HG02798 (cell line): ENCODE results near the gene CFAP46.
"Not testable (repeated sequence)": the region's sequence is repeated elsewhere in the genome, so short reads cannot be mapped to it uniquely, and the experiment has no call there.

Experiments
- ATAC-seq: cut with Tn5 transposase; IDR thresholded peaks from one replicate; pipeline ENCODE4 v1.9.1; 2021; ENCODE audit warnings: mild to moderate bottlenecking; ENCODE audit not compliant: unreplicated experiment, poor library complexity

CFAP46 gene

DNA sequence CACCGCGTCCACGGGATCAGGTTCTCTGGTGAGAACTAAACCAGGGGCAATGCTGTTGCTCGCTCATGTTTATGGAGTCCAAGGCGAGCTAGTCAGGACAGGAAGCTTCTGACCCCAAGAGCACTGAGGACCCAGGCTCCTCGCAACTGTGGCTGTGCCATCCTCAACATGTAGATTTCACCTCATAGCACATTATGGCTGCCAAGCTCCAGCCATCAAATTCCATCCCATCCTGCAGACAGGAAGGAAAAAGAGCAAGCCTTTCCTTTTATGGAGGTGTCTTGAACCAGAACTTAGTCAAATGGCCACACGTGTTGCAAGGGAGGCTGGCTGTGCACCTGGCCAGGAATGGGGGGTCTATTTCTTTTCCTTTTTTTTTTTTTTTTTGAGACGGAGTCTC lies 140.3 kb downstream of the CFAP46 start:
- no peak for ATAC-seq

DNA sequence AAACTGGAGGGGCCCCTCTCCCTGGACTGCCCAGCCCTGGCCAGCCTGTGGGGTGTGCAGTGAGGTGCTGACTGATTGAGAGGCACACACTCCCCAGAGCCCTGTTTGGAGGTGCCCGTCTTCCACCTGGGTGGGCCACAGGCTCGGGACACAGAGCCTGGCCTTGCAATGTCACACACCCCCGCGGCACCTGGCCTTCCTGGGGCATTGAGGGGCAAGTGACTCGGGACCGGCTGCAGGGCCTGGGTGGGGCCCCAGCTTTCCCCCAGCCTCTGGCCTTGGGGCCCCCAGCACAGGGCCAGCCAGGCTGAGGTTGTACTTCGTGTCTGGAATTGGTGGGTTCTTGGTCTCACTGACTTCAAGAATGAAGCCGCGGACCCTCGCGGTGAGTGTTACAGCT lies 142.5 kb downstream of the CFAP46 start:
- ATAC-seq = no peak

DNA sequence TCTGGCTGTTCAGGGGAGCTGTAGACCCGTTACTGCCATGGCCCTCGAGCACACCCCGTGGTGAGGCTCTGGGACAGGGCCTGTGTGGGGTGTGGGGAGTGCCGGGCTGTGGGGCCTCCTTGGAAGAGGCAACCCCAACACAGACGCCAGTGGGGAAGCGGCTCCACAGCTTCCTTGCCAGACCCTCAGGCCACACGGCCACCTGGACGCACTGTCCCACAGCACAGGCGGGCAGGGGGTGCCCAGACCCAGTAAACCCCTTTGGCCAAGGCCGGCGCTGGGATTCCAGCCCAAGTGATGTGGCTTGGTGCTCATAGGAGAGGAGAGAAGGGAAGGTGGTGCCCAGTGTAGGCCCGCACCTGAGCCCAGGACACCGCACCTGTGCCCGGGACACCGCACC lies 143.5 kb downstream of the CFAP46 start:
- ATAC-seq = no peak

DNA sequence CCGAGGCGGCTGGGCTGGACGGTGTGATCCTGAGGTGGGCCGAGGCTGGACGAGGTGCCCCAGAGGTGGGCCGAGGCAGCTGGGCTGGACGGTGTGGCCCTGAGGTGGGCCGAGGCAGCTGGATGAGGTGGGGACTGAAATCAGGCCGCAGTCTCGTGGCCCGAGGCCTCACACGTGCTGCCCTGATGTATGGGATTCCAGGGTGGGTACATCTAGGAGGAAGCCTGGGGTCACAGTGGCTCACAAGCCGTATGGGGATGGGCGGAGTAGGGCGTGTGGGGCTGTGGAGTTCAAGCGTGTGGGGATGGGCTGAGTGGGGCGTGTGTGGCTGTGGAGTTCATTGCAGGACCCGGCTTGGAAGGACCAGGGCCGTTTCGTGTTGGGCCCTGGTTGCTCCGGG lies 144.0 kb downstream of the CFAP46 start:
- ATAC-seq = no peak

DNA sequence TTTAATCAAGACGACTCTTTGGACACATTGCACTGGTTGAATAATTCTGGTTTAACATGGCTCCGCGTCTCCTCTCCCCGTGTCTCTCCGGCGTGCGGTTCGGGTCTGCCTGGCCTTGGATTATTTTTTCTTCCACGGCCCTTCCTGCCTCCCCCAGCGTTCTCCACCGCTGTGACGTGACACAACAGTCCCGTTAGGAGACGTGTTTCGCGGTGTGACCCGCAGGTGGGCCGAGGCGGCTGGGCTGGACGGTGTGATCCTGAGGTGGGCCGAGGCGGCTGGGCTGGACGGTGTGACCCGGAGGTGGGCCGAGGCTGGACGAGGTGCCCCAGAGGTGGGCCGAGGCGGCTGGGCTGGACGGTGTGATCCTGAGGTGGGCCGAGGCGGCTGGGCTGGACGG lies 144.4 kb downstream of the CFAP46 start:
- ATAC-seq = not testable (repeated sequence)

DNA sequence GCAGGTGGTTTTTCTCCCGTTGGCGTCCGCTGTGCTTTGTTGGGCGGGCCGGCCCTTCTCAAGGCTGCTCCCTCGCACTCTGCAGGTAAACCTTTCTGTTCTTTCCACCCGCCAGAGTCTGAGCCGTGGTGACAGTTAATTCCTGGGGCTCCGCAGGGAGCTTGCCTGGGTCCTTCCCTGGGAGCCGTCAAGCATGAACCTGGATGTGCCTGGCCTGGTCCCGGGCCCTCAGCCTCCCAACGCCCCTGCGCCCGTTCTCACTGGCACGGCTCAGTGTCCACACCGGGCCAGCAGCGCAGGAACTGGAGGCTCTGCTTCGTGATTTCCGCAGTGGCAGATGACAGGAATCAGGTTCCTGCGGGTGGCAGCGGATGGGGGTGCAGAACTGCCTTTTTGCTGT lies 145.5 kb downstream of the CFAP46 start:
- ATAC-seq = no peak

DNA sequence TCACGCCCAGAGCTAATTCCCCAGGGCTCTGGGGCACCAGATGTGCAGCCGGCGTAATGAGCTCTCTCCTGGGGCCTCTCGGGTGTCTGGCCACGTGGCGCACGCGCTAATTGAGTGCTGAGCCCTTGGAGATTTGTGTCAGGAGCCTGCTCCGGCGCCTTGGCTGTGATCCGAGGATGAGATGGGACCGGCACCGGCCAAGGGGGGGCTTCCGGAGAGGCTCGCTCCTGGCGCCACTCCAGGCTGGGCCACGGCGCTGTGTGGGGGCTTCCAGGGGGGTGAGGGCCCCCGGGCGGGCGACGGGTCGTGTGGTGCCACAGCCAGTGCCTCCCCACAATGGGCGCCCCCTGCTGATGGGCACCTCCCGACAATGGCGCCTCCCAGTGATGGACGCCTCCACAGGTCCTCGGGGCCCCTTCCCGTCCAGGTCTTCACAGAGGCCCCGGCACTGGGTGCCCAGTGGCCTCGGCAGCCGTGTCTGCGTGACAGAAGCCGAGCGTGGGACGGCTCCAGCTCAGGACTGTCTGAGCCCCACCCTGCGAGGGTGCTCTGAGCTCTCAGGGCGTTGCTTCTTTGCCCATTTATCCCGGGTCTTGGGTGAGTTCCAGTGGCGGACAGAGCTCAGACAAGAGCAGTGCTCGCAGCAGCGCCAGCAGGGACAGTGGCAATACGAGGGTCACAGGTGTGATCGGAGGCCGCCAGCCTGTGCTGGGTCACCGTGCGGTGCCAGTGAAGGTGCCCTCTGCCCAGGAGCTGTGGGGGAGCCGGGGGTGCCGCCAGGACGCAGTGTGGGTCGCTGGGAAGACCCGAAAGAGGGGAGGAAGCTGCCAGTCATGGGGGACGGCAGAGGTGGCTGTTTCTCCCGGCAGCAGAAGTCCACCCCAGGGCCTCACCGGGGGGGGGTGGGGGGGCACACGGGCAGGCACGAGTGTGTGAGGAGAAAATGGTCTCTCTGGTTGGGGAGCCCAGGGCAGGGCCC lies 148.2 kb downstream of the CFAP46 start:
- no peak for ATAC-seq

DNA sequence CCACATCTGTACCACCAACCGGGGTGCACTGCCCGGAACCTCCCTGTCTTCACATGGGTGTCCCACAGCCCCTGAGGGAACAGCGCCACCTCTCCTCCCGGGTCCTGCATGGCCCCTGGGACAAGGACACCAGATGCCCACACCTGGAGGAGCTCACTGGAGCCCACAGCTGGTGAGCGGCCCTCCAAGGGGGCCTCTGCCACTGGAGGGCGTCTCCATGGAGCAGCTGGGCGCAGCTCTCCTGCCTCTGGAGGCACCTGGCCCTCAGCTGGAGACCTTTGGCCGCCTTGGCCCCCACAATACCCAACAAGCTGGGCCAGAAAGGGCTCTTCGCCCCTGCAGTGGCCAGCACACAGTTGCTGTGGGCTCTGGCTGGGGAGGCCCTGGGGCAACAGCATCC lies 149.2 kb downstream of the CFAP46 start:
- no peak for ATAC-seq

DNA sequence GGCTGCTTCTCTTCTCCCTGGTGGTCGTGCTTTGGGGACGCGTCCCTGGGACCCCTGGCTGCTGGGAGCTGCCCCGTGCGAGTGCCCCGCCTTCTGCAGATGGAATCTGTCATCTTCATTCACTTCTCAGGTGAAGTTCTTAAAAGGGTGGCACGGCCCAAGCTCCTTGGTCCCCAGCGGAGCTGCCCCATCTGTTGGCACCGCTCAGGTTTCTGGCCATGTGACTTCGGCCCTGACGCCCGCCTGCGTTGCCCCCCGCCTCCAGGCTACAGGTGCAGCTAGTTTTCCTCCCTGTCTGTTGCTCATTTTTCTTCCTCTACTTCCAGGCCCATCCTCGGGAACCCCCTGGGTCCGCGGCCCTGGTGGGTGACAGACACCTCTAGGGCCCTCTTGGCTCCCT lies 149.6 kb downstream of the CFAP46 start:
- ATAC-seq = no peak

DNA sequence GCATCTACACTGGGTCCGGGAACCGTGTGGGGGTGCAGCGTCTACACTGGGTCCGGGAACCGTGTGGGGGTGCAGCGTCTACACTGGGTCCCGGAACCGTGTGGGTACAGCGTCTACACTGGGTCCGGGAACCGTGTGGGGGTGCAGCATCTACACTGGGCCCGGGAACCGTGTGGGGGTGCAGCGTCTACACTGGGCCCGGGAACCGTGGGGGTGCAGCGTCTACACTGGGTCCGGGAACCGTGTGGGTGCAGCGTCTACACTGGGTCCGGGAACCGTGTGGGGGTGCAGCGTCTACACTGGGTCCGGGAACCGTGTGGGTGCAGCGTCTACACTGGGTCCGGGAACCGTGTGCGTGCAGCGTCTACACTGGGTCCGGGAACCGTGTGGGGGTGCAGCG lies 150.3 kb downstream of the CFAP46 start:
- not testable (repeated sequence) for ATAC-seq

DNA sequence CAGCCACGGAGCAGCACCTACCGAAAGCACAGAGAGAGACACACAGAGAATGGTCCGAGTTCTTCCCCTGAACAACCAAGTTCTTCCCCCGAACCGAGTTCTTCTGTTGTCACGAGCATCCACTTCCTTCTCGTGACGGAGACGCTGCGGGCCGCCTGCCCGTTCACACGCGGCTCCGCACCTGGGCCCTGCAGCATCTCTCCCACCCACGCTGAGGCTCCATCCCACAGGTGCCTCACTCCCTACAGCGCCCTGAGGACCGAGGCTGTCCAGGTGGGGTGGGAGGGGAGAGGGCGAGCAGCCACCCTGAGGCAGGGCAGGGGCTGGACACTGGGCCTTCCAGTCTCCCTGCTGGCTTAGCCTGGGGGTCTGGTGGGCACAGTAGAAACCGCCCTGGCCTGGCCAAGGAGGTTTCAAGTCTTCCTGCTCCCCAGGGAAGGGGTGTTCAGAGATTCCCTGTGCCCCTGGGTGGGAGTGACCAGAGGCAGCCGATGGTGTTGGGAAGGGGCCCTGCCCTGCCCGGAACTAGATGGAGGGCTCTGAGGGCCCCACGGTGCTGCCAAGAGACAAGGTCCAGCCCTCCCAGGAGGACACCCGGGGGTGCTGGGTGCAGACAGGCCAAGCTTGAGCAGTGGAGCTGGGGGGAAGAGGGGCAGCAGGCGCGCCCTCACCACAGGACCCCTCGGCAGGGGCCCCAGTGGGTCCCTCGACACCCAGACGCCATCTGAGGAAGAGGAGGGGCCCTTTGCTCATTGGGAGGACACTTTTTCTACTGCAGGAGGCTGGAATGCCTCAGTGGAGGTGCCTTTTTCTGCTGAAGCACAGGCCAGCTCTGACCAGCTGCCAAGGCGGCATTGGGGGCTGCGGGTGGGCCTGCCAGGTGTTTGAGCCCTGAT lies 151.2 kb downstream of the CFAP46 start:
- ATAC-seq = no peak

DNA sequence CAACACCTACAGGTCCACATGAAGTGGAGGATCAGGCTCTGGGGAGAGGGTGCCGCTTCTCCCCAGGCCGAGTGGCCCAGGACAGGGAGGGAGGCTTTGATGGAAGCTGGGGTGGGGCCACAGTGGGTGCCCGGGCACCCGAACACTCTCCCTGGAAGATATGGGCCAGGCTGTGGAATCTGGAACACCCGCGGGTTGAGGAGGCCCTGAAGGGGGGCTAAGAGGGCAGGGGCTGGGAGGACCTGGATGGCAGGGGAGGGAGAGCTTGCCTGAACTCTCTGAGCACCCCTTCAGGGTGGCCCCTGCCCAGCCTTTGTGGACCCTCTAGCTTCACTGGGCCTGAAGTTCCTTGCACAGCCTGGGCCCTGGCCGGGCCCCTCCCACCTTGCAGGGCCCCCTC lies 151.9 kb downstream of the CFAP46 start:
- ATAC-seq = no peak

DNA sequence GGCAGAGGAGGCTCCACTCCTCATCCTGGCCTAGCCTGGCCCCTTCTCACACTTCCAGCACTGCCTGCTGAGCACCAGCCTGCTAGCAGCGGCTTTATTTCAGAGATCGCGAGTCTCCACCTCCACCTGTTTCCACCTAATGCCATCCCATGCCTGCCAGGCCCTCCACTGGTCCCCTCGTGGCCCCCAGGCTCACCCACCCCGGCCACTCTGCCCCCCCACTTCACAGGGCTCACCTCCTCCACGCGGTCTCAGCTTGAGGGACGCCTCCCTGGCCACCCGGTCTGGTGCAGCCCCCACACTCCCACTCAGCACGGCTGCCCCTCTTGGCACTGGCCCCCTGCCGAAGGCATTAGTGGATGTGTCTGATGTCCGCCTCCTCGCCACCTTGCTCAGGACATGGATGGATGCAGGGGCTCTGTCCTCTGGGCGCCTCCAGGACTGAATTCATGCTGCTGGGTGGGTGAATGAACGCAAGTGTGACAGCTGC lies 152.7 kb downstream of the CFAP46 start:
- ATAC-seq = no peak

DNA sequence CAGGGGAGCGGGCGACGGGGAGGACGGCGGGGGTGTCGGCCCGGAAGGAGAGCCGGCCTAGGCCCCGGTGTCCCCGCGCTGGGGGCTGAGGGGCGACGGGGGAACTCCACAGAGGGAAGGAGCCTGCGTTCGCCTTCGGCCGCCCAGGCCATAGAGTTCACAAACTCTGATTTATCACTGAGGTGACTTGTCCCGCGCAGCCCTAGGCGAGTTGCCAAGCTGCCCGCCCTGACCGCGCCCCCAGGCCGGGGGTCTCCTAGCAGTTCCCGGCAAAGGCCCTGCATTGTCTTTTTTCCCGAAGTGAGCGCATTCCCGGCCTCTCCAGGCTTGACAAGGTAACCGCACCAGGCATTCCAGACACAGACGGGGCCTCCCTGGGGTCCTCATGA lies 153.5 kb downstream of the CFAP46 start:
- ATAC-seq = no peak

DNA sequence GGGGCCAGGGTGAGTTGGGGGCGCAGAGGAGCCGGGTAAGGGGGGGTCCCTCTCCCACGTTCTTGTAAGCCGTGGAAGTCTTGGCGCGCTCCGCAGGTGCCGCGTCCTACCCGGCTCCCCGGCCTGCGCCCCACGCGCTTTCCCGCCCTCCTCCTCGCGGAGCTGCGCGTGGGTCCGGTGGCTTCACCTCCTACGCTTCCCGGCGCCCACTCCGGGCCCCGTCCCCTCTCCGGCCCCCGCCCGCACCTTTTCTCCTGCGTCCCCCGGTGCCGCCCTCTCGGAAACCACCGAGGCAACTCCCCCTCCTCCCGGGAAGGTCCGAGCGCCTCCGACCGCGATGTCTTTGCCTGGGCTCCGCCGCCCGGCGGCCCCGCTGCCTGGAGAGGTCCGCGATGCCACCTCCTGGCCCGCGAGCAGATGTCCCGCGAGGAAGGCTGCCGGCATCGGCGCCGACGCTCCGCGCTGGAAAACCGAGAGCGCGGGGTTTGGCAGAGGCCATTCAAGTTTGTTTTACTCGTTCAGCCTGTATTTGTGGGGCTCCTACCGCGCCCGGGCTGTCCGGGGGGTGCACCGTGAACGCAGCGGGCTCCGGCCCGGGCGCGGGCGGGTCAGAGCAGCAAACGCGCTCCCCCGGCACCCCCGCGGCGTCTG lies 154.1 kb downstream of the CFAP46 start:
- no peak for ATAC-seq

DNA sequence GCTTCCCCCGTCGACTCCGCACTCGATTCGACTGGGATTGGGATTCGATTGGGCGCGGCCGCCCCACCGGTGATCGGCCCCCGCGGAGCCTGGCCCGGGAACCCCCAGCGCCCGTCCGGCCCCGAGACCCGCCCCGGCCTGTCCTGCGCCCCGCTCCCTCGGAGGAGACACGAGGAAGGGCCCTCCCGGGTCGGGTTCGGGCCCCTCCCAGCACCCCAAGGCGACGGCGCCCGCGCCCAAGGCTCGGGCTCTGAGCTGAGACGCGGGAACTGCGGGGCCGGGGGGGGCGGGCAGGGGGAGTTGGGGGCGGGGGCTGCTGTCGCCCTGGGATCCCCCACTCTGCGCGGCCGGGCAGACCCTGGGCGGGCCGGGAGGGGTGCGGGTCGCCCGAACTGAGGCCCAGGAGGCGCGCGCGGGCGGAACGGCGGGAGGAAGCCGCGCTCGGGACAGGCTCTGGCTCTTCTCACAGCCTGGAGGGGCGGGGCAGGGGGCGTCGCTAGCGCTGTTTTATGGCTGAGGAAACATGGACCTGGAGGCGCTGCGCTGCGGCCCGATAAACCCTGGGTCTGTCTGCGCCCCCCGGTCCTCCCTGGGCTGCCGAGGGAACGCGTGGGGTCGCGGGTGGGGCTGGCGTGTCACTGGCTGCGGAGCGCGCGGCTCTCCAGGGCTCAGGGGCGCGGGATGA lies 154.7 kb downstream of the CFAP46 start:
- ATAC-seq = no peak

DNA sequence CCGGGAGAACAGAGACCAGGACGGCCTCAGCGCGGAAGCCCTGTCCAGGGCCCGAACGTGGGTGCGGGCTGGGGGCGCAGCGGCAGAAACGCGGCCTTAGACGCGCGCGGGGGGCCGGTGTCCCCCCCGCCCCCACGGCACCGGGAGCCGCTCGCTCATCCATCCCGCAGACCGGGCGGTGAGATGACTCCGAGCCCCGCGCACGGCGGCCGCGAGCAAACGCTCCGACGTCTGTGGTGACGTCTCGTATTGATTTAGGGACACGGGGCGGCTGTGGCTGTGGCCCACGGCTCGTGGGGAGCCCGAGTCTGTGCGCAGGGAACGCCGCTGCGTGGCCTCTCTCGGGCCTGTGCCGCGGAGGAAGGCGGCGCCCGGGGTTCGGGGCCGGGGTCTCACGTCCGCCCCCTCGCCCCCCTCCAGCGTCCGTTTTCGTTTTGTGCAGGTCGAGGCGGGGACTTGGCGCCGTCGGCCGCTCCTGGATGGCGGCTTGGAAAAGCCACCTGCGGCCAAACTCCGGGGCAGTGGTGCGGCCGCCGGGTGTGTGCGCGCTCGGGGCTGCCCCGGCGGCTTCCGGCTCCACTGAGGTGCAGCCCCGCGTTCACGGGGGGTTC lies 155.4 kb downstream of the CFAP46 start:
- no peak for ATAC-seq

DNA sequence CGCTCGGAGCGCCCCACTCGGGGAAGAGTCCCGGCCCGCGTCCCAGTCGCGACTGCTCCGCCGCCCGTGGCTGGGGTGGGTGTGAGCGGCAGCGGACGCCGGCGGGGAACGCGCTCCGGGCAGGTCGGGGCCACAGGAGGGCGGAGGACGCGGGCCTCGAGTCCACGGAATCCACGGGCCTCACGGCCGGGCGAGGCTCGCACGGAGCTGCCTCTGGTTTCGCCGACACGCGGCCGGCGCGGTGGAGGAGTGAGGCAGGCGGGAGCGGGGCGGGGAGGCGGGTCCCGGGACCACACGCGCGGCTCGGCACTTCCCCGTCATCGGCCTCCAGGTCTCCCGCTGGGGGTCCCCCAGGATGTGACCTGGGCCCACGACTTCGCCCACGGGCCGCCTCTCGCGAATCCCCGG lies 155.9 kb downstream of the CFAP46 start:
- ATAC-seq = no peak

DNA sequence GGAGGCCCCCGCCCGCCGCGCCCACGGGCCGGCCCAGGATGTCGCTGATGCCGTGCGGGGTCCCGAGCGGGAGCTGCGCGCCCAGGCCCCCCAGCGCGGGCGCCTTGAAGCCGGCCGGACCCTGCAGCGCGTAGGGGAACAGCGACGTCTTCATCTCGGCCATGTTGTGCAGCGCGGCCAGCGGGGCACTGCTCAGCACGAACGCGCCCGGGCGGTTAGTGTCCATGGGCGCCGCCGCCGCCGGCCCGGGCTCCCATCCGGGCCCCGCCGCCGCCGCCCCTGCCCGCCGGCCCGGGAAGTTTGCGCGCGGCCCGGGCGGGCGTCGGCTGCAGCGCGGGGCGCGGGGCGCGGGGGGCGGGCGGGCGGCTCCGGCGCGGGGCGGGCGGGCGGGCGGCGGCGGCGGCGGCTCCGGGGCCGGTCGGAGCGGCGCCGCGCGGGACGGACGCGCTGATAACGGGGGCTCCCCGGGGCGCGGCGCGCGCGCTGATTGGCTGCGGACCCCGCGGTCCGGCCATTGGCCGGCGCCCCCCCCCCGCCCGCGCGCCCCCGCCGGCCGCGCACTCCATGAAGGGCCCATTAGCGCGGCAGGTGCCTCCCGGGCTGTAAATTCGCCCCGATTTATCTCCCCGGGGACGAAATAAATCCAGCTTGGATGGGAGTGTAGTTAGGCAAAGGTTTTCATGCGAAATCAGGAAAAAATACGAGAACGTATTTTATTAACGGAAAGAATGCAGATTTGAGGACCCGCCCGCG lies 156.5 kb downstream of the CFAP46 start, which contains the start of gene NKX6-2:
TSS of gene NKX6-2 (minus strand) at position 425 of the 753 bp plus-strand sequence. CDS start at position 226, 199 bp downstream.
- ATAC-seq = no peak
